Ascending aorta (tissue), 2 donors: Measurements from ENCODE around the gene NDST3. TPM values are rescaled to one million over a fixed set of nuclear protein-coding genes. Genes with fewer than 3 reads are reported as not detected.

Experiments
- DNase-seq, 2 donors: peaks; one replicate each; pipeline ENCODE4 v3.0.0-alpha.2; 2019; ENCODE audit warnings: low spot score in 2 of 2
- H3K27ac ChIP-seq, 2 donors: fragments of 200-600 bp; sonication (generic); one replicate each; pipeline ENCODE4 v1.5.1; 2016 to 2017; ENCODE audit warnings: mild to moderate bottlenecking in 1 of 2
- H3K27me3 ChIP-seq: fragments of 200-600 bp; sonication (generic); one replicate; pipeline ENCODE4 v1.5.1; 2017
- H3K36me3 ChIP-seq, 2 donors: fragments of 200-600 bp; sonication (generic); one replicate each; pipeline ENCODE4 v1.5.1; 2016
- H3K4me1 ChIP-seq, 2 donors: fragments of 200-600 bp; sonication (generic); one replicate each; pipeline ENCODE4 v1.5.1; 2016 to 2017; ENCODE audit warnings: mild to moderate bottlenecking in 1 of 2
- H3K4me3 ChIP-seq, 2 donors: fragments of 200-600 bp; sonication (generic); one replicate each; pipeline ENCODE4 v1.5.1; 2016 to 2017; ENCODE audit warnings: mild to moderate bottlenecking in 1 of 2
- H3K9me3 ChIP-seq, 2 donors: fragments of 200-600 bp; sonication (generic); one replicate each; pipeline ENCODE4 v1.5.1; 2016
- intact Hi-C: fragments of 100-400 bp; cut with DNase I; formaldehyde crosslinking; loops from one replicate; pipeline ENCODE4 v1.15.1; 2023
- total RNA-seq: library from RNA; depleted of rRNA; stranded (reverse); fragments of >200 nt; gene quantifications from one replicate; pipeline ENCODE4 v1.1.0, GENCODE V29; 2016
- TF ChIP-seq, protein P1 (sequence below), 3 experiments: fragments of 200-600 bp in 2 of 3; fragments of 450-650 bp in 1 of 3; sonication (generic) in 2 of 3; IDR thresholded peaks; one replicate each; pipeline ENCODE4 v1.5.1; 2016 to 2019; ENCODE audit warnings: antibody characterized with exemption in 3 of 3, mild to moderate bottlenecking in 1 of 3, moderate library complexity in 1 of 3

The NDST3 gene
- total RNA-seq, 1 donor from 2014 or later: not detected

DNA sequence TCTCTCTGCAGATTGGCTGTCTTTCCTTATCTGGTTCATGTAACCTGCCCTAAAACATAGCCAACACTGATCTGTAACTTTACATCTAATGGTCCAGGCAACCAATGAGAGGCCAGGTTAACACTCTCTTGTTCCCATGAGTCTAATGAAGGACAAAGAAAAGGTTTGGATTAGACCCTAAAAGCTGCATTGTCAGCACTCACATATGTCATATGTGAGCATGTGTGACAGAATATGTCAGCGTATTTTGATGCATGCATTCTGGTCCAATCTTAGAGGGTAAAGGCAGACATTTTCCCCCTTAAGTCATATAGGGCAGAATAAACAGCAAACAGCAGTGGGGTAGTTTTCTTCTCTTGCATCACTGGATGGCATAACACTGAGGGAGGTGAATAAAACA is 3.7 kb downstream of the NDST3 start:
- Histone ChIP-seq H3K4me3 (no peak overlapping the region), H3K36me3 (no peaks in the 10 kb centered on the region), H3K9me3 (no peaks in the 10 kb centered on the region), H3K27ac (no peak overlapping the region), H3K4me1 (peaks cover 0 to 3% of the 10 kb centered on the region in 2 donors), H3K27me3 (peaks cover 2% of the 10 kb centered on the region)
- intact Hi-C loops: no loop called here
- no peak for DNase-seq
- TF ChIP-seq, protein P1, sequence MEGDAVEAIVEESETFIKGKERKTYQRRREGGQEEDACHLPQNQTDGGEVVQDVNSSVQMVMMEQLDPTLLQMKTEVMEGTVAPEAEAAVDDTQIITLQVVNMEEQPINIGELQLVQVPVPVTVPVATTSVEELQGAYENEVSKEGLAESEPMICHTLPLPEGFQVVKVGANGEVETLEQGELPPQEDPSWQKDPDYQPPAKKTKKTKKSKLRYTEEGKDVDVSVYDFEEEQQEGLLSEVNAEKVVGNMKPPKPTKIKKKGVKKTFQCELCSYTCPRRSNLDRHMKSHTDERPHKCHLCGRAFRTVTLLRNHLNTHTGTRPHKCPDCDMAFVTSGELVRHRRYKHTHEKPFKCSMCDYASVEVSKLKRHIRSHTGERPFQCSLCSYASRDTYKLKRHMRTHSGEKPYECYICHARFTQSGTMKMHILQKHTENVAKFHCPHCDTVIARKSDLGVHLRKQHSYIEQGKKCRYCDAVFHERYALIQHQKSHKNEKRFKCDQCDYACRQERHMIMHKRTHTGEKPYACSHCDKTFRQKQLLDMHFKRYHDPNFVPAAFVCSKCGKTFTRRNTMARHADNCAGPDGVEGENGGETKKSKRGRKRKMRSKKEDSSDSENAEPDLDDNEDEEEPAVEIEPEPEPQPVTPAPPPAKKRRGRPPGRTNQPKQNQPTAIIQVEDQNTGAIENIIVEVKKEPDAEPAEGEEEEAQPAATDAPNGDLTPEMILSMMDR (IDR thresholded peaks at IDR 0.05): no peak

DNA sequence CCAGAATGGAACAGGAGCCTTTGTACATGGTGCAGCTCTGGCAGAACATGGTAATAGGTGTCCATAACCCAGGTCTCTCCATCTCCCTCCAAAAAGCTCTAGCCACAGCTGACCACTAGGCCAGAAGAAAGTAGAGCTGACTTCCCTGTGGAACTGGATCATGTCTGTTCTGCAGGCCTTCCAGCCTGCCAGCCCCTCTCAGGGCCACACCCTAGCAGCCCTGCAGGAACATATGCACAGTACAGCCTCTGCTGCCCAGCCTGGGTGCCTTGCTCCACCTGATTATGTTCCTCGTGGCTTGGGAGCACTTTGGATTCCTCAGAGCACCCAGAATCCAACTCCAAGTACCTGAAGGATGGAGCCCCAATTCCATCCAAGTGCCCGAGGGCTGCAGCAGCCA is 12.0 kb downstream of the NDST3 start:
- TF ChIP-seq, protein P1 (IDR thresholded peaks at IDR 0.05): no peak
- no peaks in the 10 kb centered on the region for H3K36me3 ChIP-seq
- H3K27ac ChIP-seq: no peak overlapping the region
- no peak overlapping the region for H3K4me3 ChIP-seq
- intact Hi-C loops: no loop called here
- H3K4me1 ChIP-seq: no peaks in the 10 kb centered on the region
- H3K27me3 ChIP-seq: no peaks in the 10 kb centered on the region
- DNase-seq: no peak
- peaks cover 0 to 19% of the 10 kb centered on the region in 2 donors for H3K9me3 ChIP-seq

DNA sequence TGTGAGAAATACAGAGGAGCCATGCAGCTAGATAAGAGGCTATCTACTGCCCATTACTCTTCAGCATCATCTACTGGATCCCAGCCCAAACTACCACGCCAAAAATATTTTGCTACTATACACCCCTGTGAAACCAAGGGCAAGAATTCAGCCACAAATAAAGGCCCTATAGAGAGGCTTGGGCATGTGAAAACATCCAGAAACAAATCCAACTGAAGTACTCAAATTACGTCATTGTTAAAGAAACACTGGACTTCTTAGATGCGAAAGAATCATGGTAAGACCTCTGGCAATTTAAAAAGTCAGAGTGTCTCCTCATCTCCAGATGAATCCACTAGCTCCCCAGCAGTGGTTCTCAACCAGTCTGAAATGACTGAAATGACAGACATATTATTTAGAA is 12.8 kb downstream of the NDST3 start:
- Histone ChIP-seq H3K4me3 (no peak overlapping the region), H3K9me3 (peaks cover 0 to 19% of the 10 kb centered on the region in 2 donors)
- intact Hi-C loops: no loop called here

DNA sequence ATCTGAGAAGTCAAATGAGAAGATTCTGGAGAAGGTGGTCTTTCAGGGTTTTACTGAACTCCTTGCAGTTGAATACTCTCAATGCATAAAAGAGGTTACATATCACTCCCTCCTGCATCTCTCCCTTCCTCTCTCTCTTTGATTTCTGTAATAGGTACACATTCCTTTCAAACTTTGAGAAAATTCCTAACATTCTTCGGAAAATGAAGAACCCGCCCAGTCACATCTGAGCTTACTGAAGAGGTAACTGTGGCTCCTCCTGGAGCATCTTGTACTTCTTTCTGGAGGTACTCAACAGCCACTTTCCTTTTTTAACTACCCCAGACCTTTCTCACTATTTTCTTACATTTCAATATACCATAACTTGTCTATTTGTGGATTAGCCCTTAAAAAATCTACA is 24.7 kb downstream of the NDST3 start:
- TF ChIP-seq, protein P1 (IDR thresholded peaks at IDR 0.05): no peak
- intact Hi-C loops: no loop called here

More for the DNA sequence above, 12.8 kb downstream of the NDST3 start:
- Histone ChIP-seq H3K27me3 (no peaks in the 10 kb centered on the region), H3K4me1 (no peaks in the 10 kb centered on the region), H3K27ac (no peak overlapping the region), H3K36me3 (no peaks in the 10 kb centered on the region)
- TF ChIP-seq, protein P1 (IDR thresholded peaks at IDR 0.05): no peak
- DNase-seq: no peak

DNA sequence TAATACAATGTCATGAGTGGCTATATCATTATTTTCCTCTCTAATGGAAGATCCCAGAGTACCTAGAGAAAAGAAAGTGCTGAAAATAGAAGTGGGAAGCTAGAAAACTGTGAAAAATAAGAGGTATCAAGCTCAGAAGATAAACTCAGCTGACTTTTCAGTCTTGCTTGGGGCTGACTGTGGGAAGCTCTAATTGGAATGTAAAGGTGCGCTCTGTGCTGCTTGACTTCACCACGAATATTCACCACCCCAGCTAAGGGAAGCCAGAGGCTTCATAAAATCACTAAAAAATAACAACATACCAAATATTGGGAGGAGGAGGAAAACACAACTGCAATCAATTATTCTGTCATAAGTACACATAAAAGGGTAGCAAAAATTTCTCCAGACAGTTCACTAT is 25.1 kb downstream of the NDST3 start:
- TF ChIP-seq, protein P1 (IDR thresholded peaks at IDR 0.05): no peak
- no peak for DNase-seq
- Histone ChIP-seq H3K9me3 (no peaks in the 10 kb centered on the region), H3K27me3 (no peaks in the 10 kb centered on the region), H3K27ac (no peak overlapping the region), H3K36me3 (no peaks in the 10 kb centered on the region), H3K4me3 (no peak overlapping the region), H3K4me1 (no peaks in the 10 kb centered on the region)
- intact Hi-C loops: no loop called here

More for the DNA sequence above, 24.7 kb downstream of the NDST3 start:
- no peak overlapping the region for H3K27ac ChIP-seq
- H3K4me1 ChIP-seq: no peaks in the 10 kb centered on the region
- no peaks in the 10 kb centered on the region for H3K36me3 ChIP-seq
- no peaks in the 10 kb centered on the region for H3K9me3 ChIP-seq
- no peak for DNase-seq
- H3K27me3 ChIP-seq: no peaks in the 10 kb centered on the region
- H3K4me3 ChIP-seq: no peak overlapping the region
